GM18499 (cell line): ENCODE data around the gene APOBEC2.
"Not testable (repeated sequence)": the region's sequence is repeated elsewhere in the genome, so short reads cannot be mapped to it uniquely, and the experiment has no call there.

Experiments used
- ATAC-seq: cut with Tn5 transposase; IDR thresholded peaks from one replicate; pipeline ENCODE4 v1.9.1; 2021; ENCODE audit warnings: moderate number of reproducible peaks; ENCODE audit not compliant: insufficient read depth, unreplicated experiment

APOBEC2 gene

DNA sequence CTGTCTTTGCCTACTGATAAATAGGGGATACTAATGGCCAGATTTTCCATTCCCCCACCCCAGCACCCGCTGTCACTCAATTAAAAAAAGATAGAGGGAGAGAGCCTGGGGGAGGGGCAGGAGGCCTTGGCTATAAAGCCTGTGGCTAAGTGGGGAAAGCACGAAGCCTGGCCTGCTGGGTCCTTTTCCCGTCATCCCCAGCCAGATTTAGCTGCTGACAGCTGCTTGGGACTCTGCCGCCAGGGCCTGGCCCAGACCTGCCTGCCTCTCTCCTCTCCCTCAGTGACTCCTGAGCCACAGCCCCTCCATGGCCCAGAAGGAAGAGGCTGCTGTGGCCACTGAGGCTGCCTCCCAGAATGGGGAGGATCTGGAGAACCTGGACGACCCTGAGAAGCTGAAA is at the start of gene APOBEC2:
Gene APOBEC2 (plus strand): TSS at position 162 of the 400 bp plus-strand sequence. CDS start 146 bp downstream, at position 308.
- no peak for ATAC-seq

DNA sequence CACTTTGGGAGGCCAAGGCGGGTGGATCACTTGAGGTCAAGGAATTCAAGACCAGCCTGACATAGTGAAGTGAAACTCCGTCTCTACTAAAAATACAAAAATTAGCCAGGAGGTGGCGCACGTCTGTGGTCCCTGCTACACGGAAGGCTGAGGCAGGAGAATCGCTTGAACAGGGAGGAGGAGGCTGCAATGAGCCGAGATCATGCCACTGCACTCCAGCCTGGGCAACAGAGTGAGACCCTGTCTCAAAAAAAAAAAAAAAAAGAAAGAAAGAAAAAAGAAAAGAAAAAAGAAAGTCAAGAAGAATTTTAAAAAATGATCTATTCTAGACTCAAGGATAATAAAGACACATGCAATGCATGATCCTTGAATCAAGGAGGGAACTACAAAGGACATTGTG is 46.8 kb upstream of the APOBEC2 start:
- not testable (repeated sequence) for ATAC-seq

DNA sequence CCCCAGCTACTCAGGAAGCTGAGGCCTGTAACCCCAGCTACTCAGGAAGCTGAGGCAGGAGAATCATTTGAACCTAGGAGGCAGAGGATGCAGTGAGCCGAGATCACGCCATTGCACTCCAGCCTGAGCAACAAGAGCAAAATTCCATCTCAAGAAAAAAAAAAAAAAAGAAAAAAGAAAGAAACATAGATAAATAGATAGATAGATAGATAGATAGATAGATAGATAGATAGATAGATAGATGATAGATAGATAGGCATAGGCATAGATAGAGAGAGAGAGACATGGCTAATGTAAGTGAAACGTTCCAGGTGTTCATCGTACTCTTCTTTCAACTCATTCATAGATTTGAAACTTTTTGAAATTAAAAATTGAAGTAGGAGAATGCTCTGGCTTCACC is 46.0 kb upstream of the APOBEC2 start:
- ATAC-seq = not testable (repeated sequence)

- ATAC-seq = no peak
These were observed 45.0 kb upstream of the APOBEC2 start for GRCh38 chr6:41008011-41008410.

DNA sequence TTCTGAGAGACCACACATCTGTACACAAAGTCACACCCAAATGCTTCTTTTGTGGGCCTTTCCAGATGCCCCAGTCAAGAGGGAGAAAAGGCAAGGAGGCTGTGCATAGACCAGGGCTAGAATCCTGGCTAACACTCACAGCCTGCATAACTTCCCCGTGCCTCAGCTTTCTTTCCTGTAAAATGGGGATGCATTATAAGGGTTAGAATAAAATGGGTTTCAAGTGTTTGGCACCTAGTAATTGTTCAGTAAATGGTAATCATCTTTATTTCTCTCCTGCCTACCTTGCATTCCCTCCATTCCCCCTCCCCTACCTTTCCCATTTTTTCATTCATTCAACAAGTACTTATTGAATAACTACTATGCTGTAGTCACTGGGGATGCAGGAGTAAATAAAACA is 43.3 kb upstream of the APOBEC2 start:
- ATAC-seq = no peak

GRCh38 chr6:41011673-41012072 is 41.3 kb upstream of the APOBEC2 start:
- ATAC-seq = no peak

DNA sequence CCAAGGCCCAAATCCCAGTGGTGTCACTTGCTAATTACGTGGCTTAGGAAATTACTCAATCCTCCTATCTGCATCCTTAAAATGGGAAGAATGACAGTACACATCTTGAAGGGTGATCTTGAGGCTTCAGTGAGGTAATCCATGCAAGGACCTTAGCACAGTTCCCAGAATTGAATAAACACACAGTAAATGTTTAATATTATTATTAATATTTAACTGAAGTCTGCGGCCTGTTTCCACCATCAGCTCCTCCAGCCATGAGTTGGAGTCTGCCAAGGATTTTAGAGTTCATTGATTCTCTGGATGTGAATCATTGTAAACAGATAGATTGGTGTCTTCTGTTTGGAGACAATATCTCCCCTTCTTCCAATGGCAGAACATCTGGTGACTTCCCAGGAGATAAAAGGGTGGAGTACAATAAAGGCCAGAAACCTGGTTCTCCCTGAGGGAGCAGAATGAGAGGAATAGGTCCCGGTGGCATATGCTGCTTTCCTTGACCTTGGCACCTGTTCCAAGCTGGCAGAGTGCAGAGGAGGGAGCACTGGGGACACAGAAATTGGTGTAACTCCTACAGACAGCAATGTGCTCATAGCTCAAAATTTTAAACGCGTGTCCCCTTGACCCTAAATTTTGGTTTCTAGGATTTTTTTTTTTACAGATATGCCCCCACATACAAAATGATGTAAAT is 39.4 kb upstream of the APOBEC2 start:
- ATAC-seq = no peak

- ATAC-seq = no peak
These were observed 38.2 kb upstream of the APOBEC2 start for GRCh38 chr6:41014780-41015179.

DNA sequence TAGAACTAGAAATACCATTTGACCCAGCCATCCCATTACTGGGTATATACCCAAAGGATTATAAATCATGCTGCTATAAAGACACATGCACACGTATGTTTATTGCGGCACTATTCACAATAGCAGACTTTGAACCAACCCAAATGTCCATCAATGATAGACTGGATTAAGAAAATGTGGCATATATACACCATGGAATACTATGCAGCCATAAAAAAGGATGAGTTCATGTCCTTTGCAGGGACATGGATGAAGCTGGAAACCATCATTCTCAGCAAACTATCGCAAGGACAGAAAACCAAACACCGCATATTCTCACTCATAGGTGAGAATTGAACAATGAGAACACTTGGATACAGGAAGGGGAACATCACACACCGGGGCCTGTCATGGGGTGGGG is 37.1 kb upstream of the APOBEC2 start:
- not testable (repeated sequence) for ATAC-seq

DNA sequence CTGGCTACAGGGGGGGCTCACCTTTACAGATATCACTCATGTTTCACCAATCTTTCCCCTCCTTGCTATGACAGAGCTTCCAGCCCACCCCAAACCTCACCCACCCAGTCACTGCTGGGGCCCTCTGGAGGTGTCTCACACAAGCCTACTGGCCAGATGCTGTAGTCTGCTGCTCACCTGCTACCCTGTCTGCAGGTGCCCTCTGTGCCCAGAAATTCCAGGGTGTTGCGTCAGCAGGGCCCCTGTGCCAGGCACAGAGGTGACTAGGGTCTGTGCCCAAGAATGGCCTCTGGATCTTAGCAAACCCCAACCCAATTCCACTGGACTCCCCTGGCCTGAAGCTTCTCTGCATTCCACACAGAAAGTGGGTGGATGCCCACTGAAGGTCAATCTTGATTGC is 35.3 kb upstream of the APOBEC2 start:
- no peak for ATAC-seq

DNA sequence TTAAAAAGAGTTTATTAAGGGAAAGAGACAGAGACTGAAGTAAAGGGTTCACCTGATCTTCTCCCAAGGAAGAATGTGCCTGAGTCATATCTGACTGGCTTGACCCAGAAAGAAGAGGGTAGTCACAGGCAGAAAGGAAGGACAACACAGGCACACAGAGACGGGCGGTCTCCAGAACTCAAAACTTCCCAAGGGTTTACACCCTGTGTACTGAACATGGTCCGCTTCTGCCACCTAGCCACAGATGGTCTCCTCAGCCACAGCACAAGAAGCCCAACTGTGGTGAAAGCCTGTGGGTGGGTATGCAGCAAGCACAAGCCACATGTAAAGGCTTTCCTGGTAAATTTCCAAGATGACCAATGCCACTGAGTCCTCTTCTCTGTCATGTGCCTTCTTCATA is 31.2 kb upstream of the APOBEC2 start:
- no peak for ATAC-seq

- no peak for ATAC-seq
These were observed 30.7 kb upstream of the APOBEC2 start for GRCh38 chr6:41022294-41022693.

GRCh38 chr6:41023114-41023513 is 29.9 kb upstream of the APOBEC2 start:
- no peak for ATAC-seq

DNA sequence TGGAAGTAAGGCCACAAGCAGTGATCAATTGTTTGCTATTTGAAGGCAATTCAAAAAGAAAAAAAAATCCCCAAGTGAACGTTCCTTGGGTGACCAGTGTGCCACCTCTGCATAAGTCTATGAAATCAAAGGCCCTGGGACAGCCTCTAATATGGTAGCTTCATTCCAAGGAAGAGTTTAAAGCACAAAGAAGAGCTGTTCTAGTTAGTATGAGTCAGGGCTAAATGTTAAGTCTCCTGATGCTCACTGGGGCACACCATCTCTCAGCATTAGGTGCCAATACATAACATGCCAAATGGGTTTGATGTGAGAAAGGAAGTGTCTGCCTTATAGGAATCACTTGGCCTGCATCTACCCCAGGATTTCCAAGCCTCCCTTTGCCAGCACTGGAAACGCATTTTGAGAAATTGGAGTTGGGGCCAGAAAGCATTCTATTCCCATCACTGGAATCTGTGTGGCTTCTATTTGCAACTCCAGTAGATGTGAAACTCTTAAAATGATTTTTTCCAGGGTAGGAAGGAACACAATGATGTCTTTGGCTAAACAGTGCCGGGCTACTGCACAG is 27.0 kb upstream of the APOBEC2 start:
- no peak for ATAC-seq

DNA sequence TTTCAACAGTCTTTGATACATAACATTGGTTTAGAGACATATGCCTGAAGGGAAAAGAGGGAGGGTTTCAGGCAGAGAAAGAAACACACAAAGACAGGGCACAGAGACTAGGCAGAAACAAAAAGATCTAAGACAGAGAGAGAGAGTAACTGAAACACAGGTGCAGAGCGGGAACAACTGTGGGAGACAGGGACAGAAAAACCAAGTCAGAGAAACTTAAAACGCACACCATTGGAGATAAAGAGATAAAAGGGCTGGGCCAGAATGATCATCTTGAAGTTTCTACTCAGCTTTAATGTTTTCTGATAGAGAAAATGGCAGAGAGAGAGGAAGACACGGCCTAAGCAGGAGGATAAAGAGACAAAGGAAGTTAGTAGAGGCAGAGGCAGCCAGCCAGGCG is 25.8 kb upstream of the APOBEC2 start:
- ATAC-seq = no peak

DNA sequence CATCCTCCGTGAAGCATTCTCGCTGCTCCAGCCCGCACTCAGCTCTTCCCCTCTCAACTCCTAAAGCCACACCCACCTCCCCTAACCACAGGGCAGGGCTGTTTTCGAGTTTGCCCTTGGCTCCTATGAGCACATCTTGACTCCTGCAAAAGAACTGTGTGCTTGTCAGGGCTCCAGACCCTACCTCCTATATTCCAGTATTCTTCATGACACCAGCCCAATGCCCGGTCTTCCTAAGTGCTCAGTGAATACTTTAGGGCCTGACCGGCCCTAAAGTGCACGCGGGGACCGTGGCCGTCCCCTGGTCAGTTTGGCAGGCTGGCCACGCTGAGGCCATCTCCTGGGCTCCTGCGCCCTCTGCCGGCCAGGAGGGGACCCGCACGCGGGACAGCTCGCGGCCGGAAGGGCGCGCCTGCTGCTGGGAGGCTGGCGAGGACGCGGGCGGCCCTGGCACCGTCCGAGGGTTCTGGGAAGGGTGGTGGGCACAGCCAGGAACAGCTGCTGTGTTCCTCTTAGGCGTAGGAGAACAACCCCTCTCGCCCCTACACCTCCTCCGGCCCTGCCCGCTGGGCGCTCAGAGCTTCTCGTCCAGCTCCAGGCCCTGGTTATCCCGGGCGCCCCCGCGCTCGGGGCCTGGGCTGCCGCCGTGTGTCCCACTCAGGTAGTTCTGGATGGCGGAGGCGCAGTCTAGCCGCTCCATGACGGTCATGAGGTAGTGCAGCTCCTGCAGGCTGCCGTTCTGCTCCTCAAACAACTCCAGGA is 25.0 kb upstream of the APOBEC2 start:
- ATAC-seq = no peak

- ATAC-seq = no peak
These were observed 24.2 kb upstream of the APOBEC2 start for GRCh38 chr6:41028561-41029412.

GRCh38 chr6:41032830-41033229 is 20.2 kb upstream of the APOBEC2 start:
- ATAC-seq = no peak

DNA sequence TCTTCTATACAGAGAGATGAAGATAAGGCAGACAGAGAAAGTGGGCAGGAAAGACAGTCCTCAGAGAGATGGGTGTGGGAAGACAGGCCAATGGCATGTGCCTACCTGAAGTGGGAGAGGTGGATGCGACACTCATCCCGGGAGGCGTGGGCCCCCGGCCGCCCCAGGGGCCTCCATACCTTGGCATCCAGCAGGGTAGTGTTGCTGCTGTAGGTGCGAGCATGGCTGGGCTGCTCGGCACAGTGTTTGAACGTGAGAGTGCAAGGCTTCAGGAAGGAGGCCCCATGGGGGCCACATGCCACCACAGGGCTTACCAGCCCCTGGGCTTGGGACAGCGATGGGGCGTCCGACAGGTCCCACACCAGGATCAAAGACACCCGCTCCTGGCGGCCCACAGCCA is 19.2 kb upstream of the APOBEC2 start:
- ATAC-seq = no peak

DNA sequence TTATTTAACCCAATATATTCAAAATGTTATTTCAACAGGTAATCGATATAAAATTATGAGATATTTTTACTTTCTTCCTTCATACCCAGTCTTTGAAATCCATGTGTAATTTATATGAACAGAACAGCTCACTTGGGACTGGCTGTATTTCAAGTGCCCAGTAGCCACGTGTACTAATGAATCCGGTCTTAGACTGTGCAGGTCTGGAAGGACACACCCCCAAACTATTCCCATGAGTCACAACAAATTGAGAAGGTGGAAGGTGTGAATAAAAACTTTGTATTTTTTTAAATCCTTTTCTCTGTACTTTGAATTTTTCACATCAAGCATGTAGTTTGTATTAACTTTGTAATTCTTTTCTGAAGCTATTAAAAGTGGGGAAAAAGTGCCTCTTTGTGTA is 16.8 kb upstream of the APOBEC2 start:
- ATAC-seq = no peak

DNA sequence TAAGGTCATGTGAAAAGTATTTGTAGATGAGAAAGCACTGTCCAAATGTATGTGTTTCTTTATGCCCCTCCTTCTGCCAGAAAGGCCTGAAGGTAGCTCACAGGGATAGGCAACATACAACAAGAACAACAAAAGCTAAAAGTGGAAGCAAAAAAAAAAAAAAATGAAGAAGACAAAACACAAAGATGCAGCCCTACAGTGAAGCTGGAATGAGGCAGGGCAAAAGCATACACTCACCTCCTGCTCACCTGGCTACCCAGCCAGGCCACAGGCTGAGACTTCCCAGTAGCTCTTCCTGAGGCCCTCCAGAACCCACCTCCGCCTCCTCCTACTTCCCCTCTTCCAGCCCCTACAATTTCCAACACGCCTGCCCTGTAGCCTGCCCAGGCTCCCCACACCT is 16.4 kb upstream of the APOBEC2 start:
- ATAC-seq = no peak
